ENCODE results near the gene GLP2R. TPM values are rescaled to one million over a fixed set of nuclear protein-coding genes. Genes with fewer than 3 reads are reported as not detected.

GLP2R gene
- total RNA-seq, 4 donors from 2014 or later: 0.21 to 0.87 (median 0.59) TPM; not detected in 1

DNA sequence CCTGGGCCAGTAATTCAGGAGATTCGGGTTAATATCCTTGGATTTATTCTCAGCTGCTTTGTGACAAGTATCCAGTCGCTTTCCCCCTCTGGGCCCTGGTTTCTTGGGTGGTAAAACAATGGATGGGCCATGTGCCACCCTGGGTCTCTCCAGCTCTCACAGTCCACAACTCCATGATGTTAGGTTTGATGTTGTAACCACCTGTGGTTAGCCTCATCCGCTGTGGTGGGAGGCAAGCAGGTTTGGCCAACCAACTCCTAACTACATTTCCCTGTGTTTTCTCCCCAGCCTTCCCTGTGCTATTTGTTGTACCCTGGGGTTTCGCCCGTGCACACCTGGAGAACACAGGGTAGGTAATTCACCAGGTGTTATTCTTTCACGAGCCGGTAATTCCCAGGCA lies 35.1 kb downstream of the GLP2R start:
- Histone ChIP-seq H3K36me3 (no peaks in the 10 kb centered on the region), H3K27ac (no peak overlapping the region), H3K9me3 (peaks cover 0 to 54% (median 0%) of the 10 kb centered on the region in 4 donors), H3K4me1 (no peaks in the 10 kb centered on the region), H3K27me3 (no peaks in the 10 kb centered on the region), H3K4me3 (no peak overlapping the region)
- TF ChIP-seq, protein P1, sequence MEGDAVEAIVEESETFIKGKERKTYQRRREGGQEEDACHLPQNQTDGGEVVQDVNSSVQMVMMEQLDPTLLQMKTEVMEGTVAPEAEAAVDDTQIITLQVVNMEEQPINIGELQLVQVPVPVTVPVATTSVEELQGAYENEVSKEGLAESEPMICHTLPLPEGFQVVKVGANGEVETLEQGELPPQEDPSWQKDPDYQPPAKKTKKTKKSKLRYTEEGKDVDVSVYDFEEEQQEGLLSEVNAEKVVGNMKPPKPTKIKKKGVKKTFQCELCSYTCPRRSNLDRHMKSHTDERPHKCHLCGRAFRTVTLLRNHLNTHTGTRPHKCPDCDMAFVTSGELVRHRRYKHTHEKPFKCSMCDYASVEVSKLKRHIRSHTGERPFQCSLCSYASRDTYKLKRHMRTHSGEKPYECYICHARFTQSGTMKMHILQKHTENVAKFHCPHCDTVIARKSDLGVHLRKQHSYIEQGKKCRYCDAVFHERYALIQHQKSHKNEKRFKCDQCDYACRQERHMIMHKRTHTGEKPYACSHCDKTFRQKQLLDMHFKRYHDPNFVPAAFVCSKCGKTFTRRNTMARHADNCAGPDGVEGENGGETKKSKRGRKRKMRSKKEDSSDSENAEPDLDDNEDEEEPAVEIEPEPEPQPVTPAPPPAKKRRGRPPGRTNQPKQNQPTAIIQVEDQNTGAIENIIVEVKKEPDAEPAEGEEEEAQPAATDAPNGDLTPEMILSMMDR (IDR thresholded peaks at IDR 0.05): no peak
- TF ChIP-seq POLR2A (IDR thresholded peaks at IDR 0.05) (no peak), EP300 (IDR thresholded peaks at IDR 0.05) (no peak)
- 82 to 88% methylated on average over 7 of the region's 7 CpGs for WGBS, 2 donors
- DNase-seq (ENCODE audit: low spot score in 2 of 2): no peak

DNA sequence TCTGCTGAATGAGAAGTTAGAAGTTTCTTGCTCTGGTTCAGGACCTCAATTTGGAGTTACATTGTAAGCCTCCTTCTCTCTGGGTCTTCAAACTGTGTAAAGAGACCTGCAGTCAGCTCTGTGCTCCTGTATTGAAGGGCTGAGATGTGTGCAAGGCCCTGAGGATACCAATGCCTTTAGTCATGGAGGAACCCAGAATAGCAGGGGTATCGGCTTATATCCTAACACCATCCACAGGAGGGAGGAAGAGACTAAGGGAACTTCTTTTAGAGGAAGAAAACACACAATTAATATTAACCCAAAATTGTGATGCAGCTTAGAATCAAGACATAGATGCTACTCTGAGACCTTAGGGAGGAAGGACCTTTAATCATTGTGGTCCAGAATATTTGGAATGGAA lies 36.5 kb downstream of the GLP2R start:
- Histone ChIP-seq H3K9me3 (peaks cover 0 to 60% (median 0%) of the 10 kb centered on the region in 4 donors), H3K4me3 (no peak overlapping the region), H3K36me3 (no peaks in the 10 kb centered on the region), H3K27ac (no peak overlapping the region), H3K4me1 (no peaks in the 10 kb centered on the region), H3K27me3 (no peaks in the 10 kb centered on the region)
- TF ChIP-seq, protein P1 (IDR thresholded peaks at IDR 0.05): no peak
- TF ChIP-seq EP300 (IDR thresholded peaks at IDR 0.05) (no peak), POLR2A (IDR thresholded peaks at IDR 0.05) (no peak)
- 86 to 100% methylated on average over 1 of the region's 1 CpG for WGBS, 2 donors
- DNase-seq (ENCODE audit: low spot score in 2 of 2): no peak

DNA sequence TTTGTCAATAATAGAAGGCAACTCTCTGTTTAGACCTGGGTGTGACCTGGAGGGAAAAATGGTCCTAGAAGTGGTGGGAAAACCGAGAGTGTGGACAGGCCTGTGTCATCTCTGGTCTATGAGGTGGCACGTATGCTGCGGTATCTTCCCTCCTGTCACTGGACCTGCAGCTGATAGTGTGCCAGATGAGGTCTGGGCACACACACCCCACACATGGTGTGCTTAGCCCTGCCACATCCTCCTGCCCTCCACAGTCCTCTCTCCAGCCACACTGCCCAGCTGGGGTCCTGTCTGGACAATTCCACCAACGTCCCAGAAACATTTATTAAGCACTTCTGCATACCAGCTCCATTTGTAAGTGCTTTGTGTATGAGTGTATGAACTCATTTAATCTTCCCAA lies 37.2 kb downstream of the GLP2R start:
- peaks cover 0 to 53% (median 0%) of the 10 kb centered on the region in 4 donors for H3K9me3 ChIP-seq
- WGBS, 2 donors: 60 to 69% methylated on average over 4 of the region's 4 CpGs

DNA sequence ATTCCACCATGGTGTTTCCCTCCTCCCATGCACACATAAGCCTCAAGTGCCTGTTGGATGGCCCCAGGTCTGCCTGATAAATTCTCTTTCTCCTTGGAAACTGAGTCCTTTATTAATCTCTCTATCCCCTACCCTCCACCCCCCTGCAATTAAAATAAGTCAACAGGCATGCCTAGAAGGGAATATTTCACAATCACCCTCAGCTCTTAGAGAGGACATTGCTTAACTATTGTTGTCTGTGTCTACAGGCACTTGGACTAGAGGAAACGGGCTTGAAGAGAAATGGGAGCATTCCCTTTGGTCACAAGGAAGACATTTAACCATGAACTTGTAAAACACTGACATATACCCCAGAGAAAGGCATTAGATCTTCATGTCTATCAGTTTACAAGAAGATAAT lies 39.9 kb downstream of the GLP2R start:
- H3K9me3 ChIP-seq: peaks cover 0 to 37% (median 0%) of the 10 kb centered on the region in 4 donors
- no peak overlapping the region for H3K27ac ChIP-seq
- DNase-seq (ENCODE audit: low spot score in 2 of 2): no peak
- TF ChIP-seq POLR2A (IDR thresholded peaks at IDR 0.05) (no peak), EP300 (IDR thresholded peaks at IDR 0.05) (no peak)
- TF ChIP-seq, protein P1 (IDR thresholded peaks at IDR 0.05): no peak
- H3K36me3 ChIP-seq: no peaks in the 10 kb centered on the region
- no peaks in the 10 kb centered on the region for H3K27me3 ChIP-seq
- no peaks in the 10 kb centered on the region for H3K4me1 ChIP-seq
- WGBS, 2 donors: 40 to 48% methylated on average over 1 of the region's 1 CpG
- H3K4me3 ChIP-seq: no peak overlapping the region

More for the DNA sequence above, 37.2 kb downstream of the GLP2R start:
- Histone ChIP-seq H3K27ac (no peak overlapping the region), H3K4me3 (no peak overlapping the region), H3K27me3 (no peaks in the 10 kb centered on the region), H3K36me3 (no peaks in the 10 kb centered on the region), H3K4me1 (no peaks in the 10 kb centered on the region)
- no peak for DNase-seq (ENCODE audit: low spot score in 2 of 2)
- no peak for TF ChIP-seq POLR2A (IDR thresholded peaks at IDR 0.05)
- TF ChIP-seq, protein P1 (IDR thresholded peaks at IDR 0.05): no peak
- TF ChIP-seq EP300 (IDR thresholded peaks at IDR 0.05): no peak

DNA sequence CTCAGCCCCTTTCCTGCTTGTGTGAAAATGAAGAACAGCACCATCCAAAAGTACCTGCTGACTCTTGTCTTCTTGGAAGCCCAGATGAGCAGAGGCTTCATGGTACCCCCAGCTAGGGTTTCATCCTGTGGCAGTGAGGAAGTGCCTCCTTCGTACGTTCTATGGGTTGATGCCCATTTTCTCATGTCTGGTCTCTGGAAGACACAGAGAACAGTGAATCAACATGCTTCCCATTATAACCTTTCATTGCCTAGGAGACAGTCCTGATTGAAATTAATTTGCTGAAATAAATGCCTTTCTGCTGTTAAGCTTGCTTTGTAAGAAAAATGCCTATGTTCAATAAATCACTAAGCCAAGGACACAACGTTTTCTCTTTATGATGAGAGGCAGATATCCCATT lies 42.8 kb downstream of the GLP2R start:
- H3K36me3 ChIP-seq: no peaks in the 10 kb centered on the region
- no peak for DNase-seq (ENCODE audit: low spot score in 2 of 2)
- H3K27ac ChIP-seq: no peak overlapping the region
- H3K4me3 ChIP-seq: no peak overlapping the region
- no peaks in the 10 kb centered on the region for H3K27me3 ChIP-seq
- no peaks in the 10 kb centered on the region for H3K4me1 ChIP-seq
- peaks cover 0 to 21% (median 0%) of the 10 kb centered on the region in 4 donors for H3K9me3 ChIP-seq
- TF ChIP-seq, protein P1 (IDR thresholded peaks at IDR 0.05): no peak
- TF ChIP-seq POLR2A (IDR thresholded peaks at IDR 0.05) (no peak), EP300 (IDR thresholded peaks at IDR 0.05) (no peak)
- WGBS, 2 donors: 46 to 72% methylated on average over 3 of the region's 3 CpGs
